GM10266 (cell line): ENCODE results near the gene SPECC1.
"Not testable (repeated sequence)": the region's sequence is repeated elsewhere in the genome, so short reads cannot be mapped to it uniquely, and the experiment has no call there.

Source experiments
- DNase-seq: peaks from one replicate; pipeline ENCODE4 v3.0.0; 2012; ENCODE audit errors: extremely low spot score
- CTCF ChIP-seq: IDR thresholded peaks from 2 replicates; pipeline ENCODE4 v1.5.1; 2012; ENCODE audit warnings: mild to moderate bottlenecking, low read depth; ENCODE audit not compliant: control insufficient read depth, insufficient read depth; ENCODE audit errors: missing control alignments

Gene SPECC1

GRCh38 chr17:20159406-20160069 lies 150.4 kb downstream of the SPECC1 start:
- no peak for DNase-seq
- no peak for TF ChIP-seq CTCF

GRCh38 chr17:20165516-20165915 lies 156.4 kb downstream of the SPECC1 start:
- not testable (repeated sequence) for DNase-seq

GRCh38 chr17:20170085-20170484 lies 160.9 kb downstream of the SPECC1 start:
- no peak for DNase-seq
- TF ChIP-seq CTCF, result no peak

- DNase-seq, result no peak
Observed at GRCh38 chr17:20171741-20172365, 162.7 kb downstream of the SPECC1 start.

GRCh38 chr17:20172376-20172775 lies 163.2 kb downstream of the SPECC1 start:
- TF ChIP-seq CTCF, result no peak
- DNase-seq, result no peak

More at GRCh38 chr17:20171741-20172365, 162.7 kb downstream of the SPECC1 start:
- no peak for TF ChIP-seq CTCF

GRCh38 chr17:20173091-20173490 lies 163.9 kb downstream of the SPECC1 start:
- DNase-seq, result no peak
- TF ChIP-seq CTCF, result no peak

- TF ChIP-seq CTCF, result no peak
Observed at GRCh38 chr17:20174588-20175265, 165.6 kb downstream of the SPECC1 start.

GRCh38 chr17:20179041-20179440 lies 169.9 kb downstream of the SPECC1 start:
- TF ChIP-seq CTCF, result no peak
- no peak for DNase-seq

More at GRCh38 chr17:20174588-20175265, 165.6 kb downstream of the SPECC1 start:
- no peak for DNase-seq
